OCI-LY1 (cell line): ENCODE data around the gene SLFN5.
"Not testable (repeated sequence)": the region's sequence is repeated elsewhere in the genome, so short reads cannot be mapped to it uniquely, and the experiment has no call there.

Experiments
- H2AFZ ChIP-seq: fragments of 200-600 bp; sonication (generic), shearing (Covaris generic); 2 replicates; pipeline ENCODE4 v1.6.0; 2014; ENCODE audit warnings: antibody characterized with exemption, mild to moderate bottlenecking, low read length
- H3F3A ChIP-seq: fragments of 200-600 bp; sonication (generic), shearing (Covaris generic); 2 replicates; pipeline ENCODE4 v1.6.0; 2014; ENCODE audit warnings: mild to moderate bottlenecking, antibody characterized with exemption, low read length, moderate library complexity; ENCODE audit not compliant: insufficient read depth
- H3K27ac ChIP-seq: fragments of 200-600 bp; sonication (generic); 2 replicates; pipeline ENCODE4 v1.5.1; 2014; ENCODE audit warnings: low read length, mixed run types, mild to moderate bottlenecking, low read depth; ENCODE audit not compliant: poor library complexity, severe bottlenecking
- H3K27me3 ChIP-seq: fragments of 200-600 bp; sonication (generic); 2 replicates; pipeline ENCODE4 v1.6.0; 2014; ENCODE audit warnings: antibody characterized with exemption, mild to moderate bottlenecking, low read length, moderate library complexity; ENCODE audit not compliant: insufficient read depth
- H3K36me3 ChIP-seq: fragments of 200-600 bp; sonication (generic); 2 replicates; pipeline ENCODE4 v1.6.1; 2014; ENCODE audit warnings: mild to moderate bottlenecking, antibody characterized with exemption, low read length, moderate library complexity, mixed read lengths; ENCODE audit not compliant: insufficient read depth
- H3K4me1 ChIP-seq: fragments of 200-600 bp; sonication (generic); 2 replicates; pipeline ENCODE4 v1.5.1; 2014; ENCODE audit warnings: mild to moderate bottlenecking, low read length, moderate library complexity; ENCODE audit not compliant: insufficient read depth, severe bottlenecking
- H3K4me2 ChIP-seq: fragments of 200-600 bp; sonication (generic), shearing (Covaris generic); 2 replicates; pipeline ENCODE4 v1.6.1; 2014; ENCODE audit warnings: low read length
- H3K4me3 ChIP-seq: fragments of 200-600 bp; sonication (generic); 2 replicates; pipeline ENCODE4 v1.5.1; 2014; ENCODE audit warnings: low read length, low read depth, mild to moderate bottlenecking, mixed read lengths; ENCODE audit not compliant: poor library complexity, severe bottlenecking
- H3K79me2 ChIP-seq: fragments of 200-600 bp; shearing (Covaris generic); 2 replicates; pipeline ENCODE4 v1.6.1; 2016; ENCODE audit warnings: mixed run types, low read length, mixed read lengths; ENCODE audit not compliant: insufficient read depth
- H3K9ac ChIP-seq: fragments of 200-600 bp; sonication (generic), shearing (Covaris generic); 2 replicates; pipeline ENCODE4 v1.6.1; 2014; ENCODE audit warnings: mild to moderate bottlenecking, low read length, mixed read lengths
- H3K9me2 ChIP-seq: fragments of 200-600 bp; sonication (generic), shearing (Covaris generic); 2 replicates; pipeline ENCODE4 v1.6.1; 2014; ENCODE audit warnings: low read depth, mild to moderate bottlenecking, low read length, mixed read lengths
- H3K9me3 ChIP-seq: fragments of 200-600 bp; shearing (Covaris generic); 2 replicates; pipeline ENCODE4 v1.6.1; 2014; ENCODE audit warnings: low read length, mixed read lengths
- H4K20me1 ChIP-seq: fragments of 200-600 bp; sonication (generic), shearing (Covaris generic); 2 replicates; pipeline ENCODE4 v1.6.0; 2016; ENCODE audit warnings: mild to moderate bottlenecking, low read length; ENCODE audit not compliant: insufficient read depth
- CTCF ChIP-seq: fragments of 200-600 bp; sonication (generic), shearing (Covaris generic); IDR thresholded peaks from 2 replicates; pipeline ENCODE4 v1.5.1; 2017; ENCODE audit warnings: mild to moderate bottlenecking, antibody characterized with exemption, low read length, moderate library complexity, mixed read lengths
- EZH2 ChIP-seq: fragments of 200-600 bp; sonication (generic), shearing (Covaris generic); IDR thresholded peaks from 2 replicates; pipeline ENCODE4 v1.8.0; 2017; ENCODE audit warnings: borderline replicate concordance, mixed run types, mild to moderate bottlenecking, antibody characterized with exemption, low read length, moderate library complexity, mixed read lengths

Gene SLFN5

DNA sequence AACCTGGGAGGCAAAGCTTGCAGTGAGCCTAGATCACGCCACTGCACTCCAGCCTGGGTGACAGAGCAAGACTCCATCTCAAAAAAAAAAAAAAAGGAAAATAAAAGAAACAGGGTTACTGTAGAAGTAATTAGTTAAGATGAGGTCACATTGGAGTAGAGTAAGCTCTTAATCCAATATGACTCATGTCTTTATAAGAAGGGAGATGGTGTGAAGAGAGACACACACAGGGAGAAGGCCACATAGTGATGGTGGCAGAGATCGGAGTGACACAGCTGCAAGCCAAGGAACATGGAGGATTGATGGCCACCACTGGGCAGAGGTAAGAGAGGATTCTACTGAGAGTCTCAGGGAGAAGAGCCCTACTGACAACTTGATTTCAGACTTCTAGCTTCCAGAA lies 15.3 kb upstream of the SLFN5 start:
- H3K79me2 ChIP-seq = no peaks in the 10 kb centered on the region
- H3K9me3 ChIP-seq = no peaks in the 10 kb centered on the region
- H3K36me3 ChIP-seq = no peaks in the 10 kb centered on the region
- no peak for TF ChIP-seq EZH2
- TF ChIP-seq CTCF = no peak
- no peak overlapping the region for H3K4me2 ChIP-seq
- no peaks in the 10 kb centered on the region for H3K27me3 ChIP-seq
- no peaks in the 10 kb centered on the region for H3F3A ChIP-seq
- no peak overlapping the region for H3K4me3 ChIP-seq
- H3K9me2 ChIP-seq = no peaks in the 10 kb centered on the region
- H3K9ac ChIP-seq = no peak overlapping the region
- H3K27ac ChIP-seq = no peak overlapping the region
- H4K20me1 ChIP-seq = no peaks in the 10 kb centered on the region
- no peak overlapping the region for H2AFZ ChIP-seq
- H3K4me1 ChIP-seq = no peaks in the 10 kb centered on the region

GRCh38 chr17:35229638-35230037 lies 13.2 kb upstream of the SLFN5 start:
- no peaks in the 10 kb centered on the region for H3K9me2 ChIP-seq
- H3K4me2 ChIP-seq = no peak overlapping the region
- H3K27ac ChIP-seq = no peak overlapping the region
- no peaks in the 10 kb centered on the region for H3K4me1 ChIP-seq
- no peak overlapping the region for H3K4me3 ChIP-seq
- no peaks in the 10 kb centered on the region for H3K79me2 ChIP-seq
- H3K27me3 ChIP-seq = no peaks in the 10 kb centered on the region
- TF ChIP-seq EZH2 (no peak), CTCF (no peak)
- no peak overlapping the region for H2AFZ ChIP-seq
- no peaks in the 10 kb centered on the region for H3F3A ChIP-seq
- no peaks in the 10 kb centered on the region for H3K9me3 ChIP-seq
- no peaks in the 10 kb centered on the region for H4K20me1 ChIP-seq
- H3K36me3 ChIP-seq = no peaks in the 10 kb centered on the region
- no peak overlapping the region for H3K9ac ChIP-seq

GRCh38 chr17:35234315-35234714 lies 8.6 kb upstream of the SLFN5 start:
- not testable (repeated sequence) for H3K79me2 ChIP-seq, H3K4me1 ChIP-seq, H3K9ac ChIP-seq, H3K9me2 ChIP-seq, H3K9me3 ChIP-seq, H3K4me2 ChIP-seq, H3K36me3 ChIP-seq, H3K4me3 ChIP-seq, H2AFZ ChIP-seq, H4K20me1 ChIP-seq, H3K27ac ChIP-seq, H3F3A ChIP-seq, H3K27me3 ChIP-seq

DNA sequence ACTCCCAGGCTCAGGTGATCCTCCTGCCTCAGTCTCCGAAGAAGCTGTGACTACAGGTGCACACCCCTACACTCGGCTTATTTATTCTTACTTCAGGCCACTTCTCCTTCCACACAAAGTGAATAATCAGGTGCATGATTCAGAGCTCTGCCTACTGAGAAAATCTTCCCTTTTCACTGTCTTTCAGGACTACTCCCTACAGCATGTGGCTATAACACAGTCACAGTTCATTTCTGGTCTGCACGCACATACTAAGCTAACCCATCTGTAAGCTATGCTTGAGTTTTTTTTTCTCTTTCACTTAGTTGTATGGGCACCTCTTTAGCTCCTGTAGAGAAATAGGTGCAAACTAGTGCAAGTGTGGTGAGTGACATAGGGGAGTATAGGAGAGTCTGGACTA lies 7.6 kb upstream of the SLFN5 start:
- Histone ChIP-seq H3K9me2 (no peaks in the 10 kb centered on the region), H3K79me2 (no peaks in the 10 kb centered on the region), H3K4me1 (no peaks in the 10 kb centered on the region), H3F3A (no peaks in the 10 kb centered on the region), H4K20me1 (no peaks in the 10 kb centered on the region), H3K9ac (no peak overlapping the region), H3K36me3 (no peaks in the 10 kb centered on the region), H3K27me3 (no peaks in the 10 kb centered on the region), H2AFZ (no peak overlapping the region), H3K4me2 (no peak overlapping the region), H3K4me3 (no peak overlapping the region), H3K27ac (no peak overlapping the region), H3K9me3 (no peaks in the 10 kb centered on the region)
- no peak for TF ChIP-seq EZH2
- no peak for TF ChIP-seq CTCF
